Breast epithelium (tissue), 4 donors: ENCODE measurements around the gene TMEM212. TPM values are rescaled to one million over a fixed set of nuclear protein-coding genes. Genes with fewer than 3 reads are reported as not detected.
"Not testable (repeated sequence)": the region's sequence is repeated elsewhere in the genome, so short reads cannot be mapped to it uniquely, and the experiment has no call there.

Experiments used
- DNase-seq, 2 donors: peaks; one replicate each; pipeline ENCODE4 v3.0.0-alpha.2; 2019; ENCODE audit warnings: low spot score in 2 of 2
- H3K27ac ChIP-seq, 2 donors: fragments of 200-600 bp; sonication (generic) in 1 of 2; one replicate each; pipeline ENCODE4 v1.5.1; 2016 to 2019; ENCODE audit warnings: mild to moderate bottlenecking in 1 of 2
- H3K27me3 ChIP-seq, 2 donors: fragments of 200-600 bp; sonication (generic) in 1 of 2; one replicate each; pipeline versions ENCODE4 v1.5.1 to v1.6.0; 2017 to 2019; ENCODE audit warnings: control low read depth in 1 of 2, mild to moderate bottlenecking in 1 of 2
- H3K36me3 ChIP-seq: fragments of 200-600 bp; one replicate; pipeline ENCODE4 v1.5.1; 2019
- H3K4me1 ChIP-seq, 2 donors: fragments of 200-600 bp; sonication (generic); one replicate each; pipeline ENCODE4 v1.5.1; 2016 to 2019; ENCODE audit warnings: control low read depth in 1 of 2
- H3K4me3 ChIP-seq, 3 donors: fragments of 200-600 bp; sonication (generic); 1 replicate in 2 of 3; 2 replicates in 1 of 3; pipeline ENCODE4 v1.5.1; 2016 to 2019; ENCODE audit warnings: mild to moderate bottlenecking in 3 of 3, moderate library complexity in 2 of 3
- H3K9me3 ChIP-seq, 2 donors: fragments of 200-600 bp; sonication (generic) in 1 of 2; one replicate each; pipeline ENCODE4 v1.5.1; 2016 to 2019; ENCODE audit warnings: control low read depth in 1 of 2
- POLR2A ChIP-seq: fragments of 450-650 bp; IDR thresholded peaks from one replicate; pipeline ENCODE4 v1.6.1; 2016; ENCODE audit warnings: antibody characterized with exemption, mild to moderate bottlenecking, moderate library complexity
- POLR2AphosphoS5 ChIP-seq, 3 donors: sonication (generic); formaldehyde crosslinking; IDR thresholded peaks; one replicate each; pipeline ENCODE4 v1.6.1; 2017; ENCODE audit warnings: antibody characterized with exemption in 3 of 3
- intact Hi-C: fragments of 100-400 bp; cut with DNase I; formaldehyde crosslinking; loops from one replicate; pipeline ENCODE4 v1.15.1; 2023; ENCODE audit warnings: low total_unique reads
- total RNA-seq, 3 donors: library from RNA; depleted of rRNA; stranded (reverse); fragments of >200 nt; gene quantifications; one replicate each; pipeline ENCODE4 v1.1.0, GENCODE V29; 2016
- TF ChIP-seq, protein P1 (sequence below), 3 donors: fragments of 450-650 bp; IDR thresholded peaks; one replicate each; pipeline ENCODE4 v1.5.1; 2016 to 2017; ENCODE audit warnings: antibody characterized with exemption in 3 of 3, mild to moderate bottlenecking in 3 of 3, moderate library complexity in 3 of 3

Gene TMEM212
- total RNA-seq, 3 donors from 2014 or later = 1.3 TPM; not detected in 2

DNA sequence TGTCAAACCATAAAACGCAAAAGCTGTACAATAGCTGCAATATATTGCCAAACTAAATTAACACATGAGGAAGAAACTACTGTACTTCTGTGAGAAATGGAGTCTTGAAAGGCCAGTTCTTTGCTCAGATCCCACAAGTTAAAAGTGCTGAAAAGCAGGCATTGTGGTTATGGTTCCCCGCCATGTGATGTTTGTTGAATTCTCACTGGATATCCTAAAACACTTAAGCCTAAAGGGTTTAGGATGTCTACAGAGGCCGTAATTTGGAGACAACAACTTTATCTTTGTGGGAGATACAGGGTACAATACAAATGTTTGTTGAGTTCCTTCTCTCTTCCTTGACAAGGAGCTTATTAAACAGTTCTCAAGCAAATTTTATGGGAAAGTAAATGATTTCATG, 53.2 kb downstream of the TMEM212 start:
- no peak for DNase-seq
- no peaks in the 10 kb centered on the region for H3K36me3 ChIP-seq
- no peaks in the 10 kb centered on the region for H3K9me3 ChIP-seq
- TF ChIP-seq, protein P1, sequence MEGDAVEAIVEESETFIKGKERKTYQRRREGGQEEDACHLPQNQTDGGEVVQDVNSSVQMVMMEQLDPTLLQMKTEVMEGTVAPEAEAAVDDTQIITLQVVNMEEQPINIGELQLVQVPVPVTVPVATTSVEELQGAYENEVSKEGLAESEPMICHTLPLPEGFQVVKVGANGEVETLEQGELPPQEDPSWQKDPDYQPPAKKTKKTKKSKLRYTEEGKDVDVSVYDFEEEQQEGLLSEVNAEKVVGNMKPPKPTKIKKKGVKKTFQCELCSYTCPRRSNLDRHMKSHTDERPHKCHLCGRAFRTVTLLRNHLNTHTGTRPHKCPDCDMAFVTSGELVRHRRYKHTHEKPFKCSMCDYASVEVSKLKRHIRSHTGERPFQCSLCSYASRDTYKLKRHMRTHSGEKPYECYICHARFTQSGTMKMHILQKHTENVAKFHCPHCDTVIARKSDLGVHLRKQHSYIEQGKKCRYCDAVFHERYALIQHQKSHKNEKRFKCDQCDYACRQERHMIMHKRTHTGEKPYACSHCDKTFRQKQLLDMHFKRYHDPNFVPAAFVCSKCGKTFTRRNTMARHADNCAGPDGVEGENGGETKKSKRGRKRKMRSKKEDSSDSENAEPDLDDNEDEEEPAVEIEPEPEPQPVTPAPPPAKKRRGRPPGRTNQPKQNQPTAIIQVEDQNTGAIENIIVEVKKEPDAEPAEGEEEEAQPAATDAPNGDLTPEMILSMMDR (IDR thresholded peaks at IDR 0.05) = no peak
- TF ChIP-seq POLR2AphosphoS5 (IDR thresholded peaks at IDR 0.05) (no peak), POLR2A (no peak)
- H3K27ac ChIP-seq = no peak overlapping the region
- intact Hi-C loops = no loop called here
- H3K27me3 ChIP-seq = no peaks in the 10 kb centered on the region
- H3K4me1 ChIP-seq = no peaks in the 10 kb centered on the region
- no peak overlapping the region for H3K4me3 ChIP-seq

DNA sequence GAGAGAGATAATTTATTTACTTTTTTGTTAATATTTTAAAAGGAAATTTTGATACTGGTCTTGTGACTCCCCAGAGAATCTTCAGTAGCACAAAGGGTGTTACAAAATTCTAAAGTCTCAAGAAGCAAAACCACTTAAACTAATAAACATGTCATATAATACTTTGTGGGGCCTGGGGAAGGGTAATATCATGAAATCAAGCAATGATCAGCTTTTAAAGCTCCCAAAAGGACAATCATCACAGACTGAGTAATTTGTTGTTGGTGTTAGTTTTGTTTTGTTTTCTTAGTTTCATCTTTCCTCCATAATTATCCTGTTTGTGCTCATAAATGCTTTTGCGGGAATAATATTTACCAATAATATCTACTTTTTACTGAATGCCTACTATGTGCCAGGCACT, 55.0 kb downstream of the TMEM212 start:
- Histone ChIP-seq H3K4me3 (no peak overlapping the region), H3K27me3 (no peaks in the 10 kb centered on the region), H3K36me3 (no peaks in the 10 kb centered on the region), H3K4me1 (no peaks in the 10 kb centered on the region), H3K9me3 (no peaks in the 10 kb centered on the region), H3K27ac (no peak overlapping the region)
- TF ChIP-seq, protein P1 (IDR thresholded peaks at IDR 0.05) = no peak
- intact Hi-C loops = no loop called here
- DNase-seq = no peak

DNA sequence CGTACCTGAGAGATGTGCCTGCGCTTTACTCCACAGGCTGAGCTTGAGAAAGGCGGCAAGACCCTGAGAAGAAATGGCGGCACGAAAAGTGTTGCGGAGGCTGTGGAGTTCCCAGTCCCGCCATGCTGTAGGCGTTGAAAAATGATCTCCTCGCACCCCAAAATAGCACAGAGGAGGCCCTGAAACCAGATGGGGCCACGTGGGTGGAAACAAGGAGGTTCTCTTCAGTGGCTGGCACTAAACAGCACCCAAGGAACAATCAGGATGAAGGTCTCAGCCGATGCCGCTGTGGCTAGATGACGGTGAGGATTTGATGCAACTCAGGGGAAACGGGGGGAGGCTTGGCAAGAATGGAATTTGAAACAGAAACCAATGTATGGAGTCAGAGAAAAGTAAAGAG, 57.3 kb downstream of the TMEM212 start:
- intact Hi-C loops = no loop called here
- DNase-seq = no peak
- Histone ChIP-seq H3K4me3 (no peak overlapping the region), H3K4me1 (no peaks in the 10 kb centered on the region), H3K9me3 (no peaks in the 10 kb centered on the region), H3K36me3 (no peaks in the 10 kb centered on the region), H3K27ac (no peak overlapping the region), H3K27me3 (no peaks in the 10 kb centered on the region)
- no peak for TF ChIP-seq POLR2AphosphoS5 (IDR thresholded peaks at IDR 0.05)
- TF ChIP-seq POLR2A = no peak
- TF ChIP-seq, protein P1 (IDR thresholded peaks at IDR 0.05) = no peak

DNA sequence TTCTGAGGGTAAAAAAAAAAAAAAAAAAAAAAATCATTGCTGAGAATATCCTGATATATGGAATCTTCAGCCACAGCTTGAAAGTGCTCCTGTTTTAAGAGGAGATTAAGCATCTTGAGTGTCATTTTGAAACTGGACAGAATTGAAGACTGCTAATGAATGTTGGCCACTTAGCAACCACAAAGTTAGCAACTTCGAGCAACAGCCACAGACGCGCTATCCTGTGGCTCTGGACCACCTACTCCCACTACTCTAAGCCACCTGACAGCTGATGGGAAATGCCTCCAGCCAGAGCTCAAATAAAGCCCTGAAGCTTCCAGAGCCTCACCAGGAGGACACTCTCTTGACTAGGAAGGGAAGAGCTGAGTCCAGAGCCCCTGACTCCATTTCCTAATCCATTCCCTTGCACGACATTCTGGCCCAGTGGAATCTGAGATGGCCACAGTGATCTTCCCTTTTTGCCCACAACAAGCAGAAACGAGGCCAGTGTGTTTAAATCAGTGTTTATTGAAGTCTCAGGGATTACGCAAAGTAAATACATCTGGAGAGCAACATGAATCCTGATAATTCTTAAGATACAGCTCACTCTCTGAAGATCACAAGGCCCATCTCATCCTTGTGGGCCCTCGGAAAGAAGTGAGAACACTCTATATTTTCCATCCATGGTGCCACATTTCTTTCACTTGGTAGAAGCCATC, 58.6 kb downstream of the TMEM212 start:
- Histone ChIP-seq H3K9me3 (no peaks in the 10 kb centered on the region), H3K4me1 (no peaks in the 10 kb centered on the region), H3K36me3 (no peaks in the 10 kb centered on the region), H3K27ac (no peak overlapping the region), H3K27me3 (no peaks in the 10 kb centered on the region), H3K4me3 (no peak overlapping the region)
- intact Hi-C loops = loop anchor here (1.0 kb wide), 1 partner anchor 10 kb away; no protein-coding TSS in a partner anchor
- DNase-seq = no peak
- TF ChIP-seq, protein P1 (IDR thresholded peaks at IDR 0.05) = no peak
- TF ChIP-seq POLR2AphosphoS5 (IDR thresholded peaks at IDR 0.05) = no peak
- no peak for TF ChIP-seq POLR2A

DNA sequence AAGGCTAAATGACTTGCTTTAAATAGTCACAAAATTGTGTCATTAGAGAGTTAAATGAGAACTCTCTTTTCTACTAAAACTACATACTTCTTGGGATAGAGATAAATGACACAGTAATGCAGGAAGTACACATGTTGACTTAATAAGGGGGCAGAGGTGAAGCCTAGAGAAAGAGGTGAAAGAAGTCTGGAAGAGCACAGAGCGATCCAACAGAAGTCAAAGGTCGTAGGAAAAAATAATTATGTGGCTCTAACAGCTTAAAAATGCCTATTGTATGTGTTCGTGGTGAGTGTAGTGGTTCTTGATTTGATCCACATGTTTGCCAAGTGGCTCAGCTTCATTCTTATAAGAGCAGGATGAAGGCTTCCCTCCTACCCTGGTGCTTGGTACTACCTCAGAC, 61.7 kb downstream of the TMEM212 start:
- Histone ChIP-seq H3K27ac (no peak overlapping the region), H3K27me3 (no peaks in the 10 kb centered on the region), H3K36me3 (no peaks in the 10 kb centered on the region), H3K9me3 (peaks cover 0 to 5% of the 10 kb centered on the region in 2 donors), H3K4me1 (no peaks in the 10 kb centered on the region), H3K4me3 (no peak overlapping the region)
- intact Hi-C loops = no loop called here
- TF ChIP-seq POLR2AphosphoS5 (IDR thresholded peaks at IDR 0.05) (no peak), POLR2A (no peak)
- TF ChIP-seq, protein P1 (IDR thresholded peaks at IDR 0.05) = no peak
- no peak for DNase-seq

DNA sequence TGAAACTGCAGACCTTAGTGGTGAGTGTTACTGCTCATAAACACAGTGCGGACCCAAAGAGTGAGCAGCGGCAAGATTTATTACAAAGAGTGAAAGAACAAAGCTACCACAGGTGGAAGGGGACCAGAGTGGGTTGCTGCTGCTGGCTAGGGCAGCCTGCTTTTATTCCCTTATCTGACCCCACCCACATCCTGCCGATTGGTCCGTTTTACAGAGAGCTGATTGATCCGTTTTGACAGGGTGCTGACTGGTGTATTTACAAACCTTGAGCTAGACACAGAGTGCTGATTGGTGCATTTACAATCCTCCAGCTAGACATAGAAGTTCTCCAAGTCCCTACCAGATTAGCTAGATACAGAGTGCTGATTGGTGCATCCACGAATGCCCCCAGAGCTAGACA, 63.4 kb downstream of the TMEM212 start:
- intact Hi-C loops, H3K4me3 ChIP-seq, H3K4me1 ChIP-seq, H3K9me3 ChIP-seq, H3K27ac ChIP-seq, DNase-seq, H3K36me3 ChIP-seq, H3K27me3 ChIP-seq: not testable (repeated sequence)
